HepG2 (cell line): Measurements from ENCODE around the gene NOP9. TPM values are rescaled to one million over a fixed set of nuclear protein-coding genes. Genes with fewer than 3 reads are reported as not detected.

Experiments used
- ATAC-seq: fragments of 200-7000 bp; cut with Tn5 transposase; 3 replicates; pipeline ENCODE4 v1.9.1; 2020; ENCODE audit warnings: mild to moderate bottlenecking, moderate library complexity
- BruUV-seq: library from RNA; stranded (reverse); fragments of 400-500 nt; replicated peaks from 2 replicates; lab custom pipeline; 2021; lab: Mats Ljungman, UMichigan
- CTCF ChIA-PET: fragments of 300-600 bp; formaldehyde crosslinking; extraction: SDS; loops from one replicate; lab custom pipeline; 2021; ENCODE audit warnings: low total read pairs, inconsistent platforms, low intra/inter-chr PET ratio; lab: Yijun Ruan, JAX
- POLR2A ChIA-PET: fragments of 350-600 bp; sonication (Branson Sonifier 250); formaldehyde crosslinking; loops from one replicate; lab custom pipeline; 2020; ENCODE audit warnings: antibody characterized with exemption, inconsistent platforms; lab: Yijun Ruan, JAX
- DNase-seq: peaks from one replicate; pipeline ENCODE4 v3.0.0-alpha.2; 2015; ENCODE audit warnings: low spot score
- FAIRE-seq: peaks from 3 replicates; lab custom pipeline; 2011; peaks lifted over from hg19 to GRCh38; lab: Jason Lieb, UNC
- H2AFZ ChIP-seq: one replicate; pipeline ENCODE4 v1.6.1; 2011; ENCODE audit warnings: low read length, inconsistent platforms
- H3K27ac ChIP-seq: fragments of 300-600 bp; 3 replicates; pipeline ENCODE4 v1.8.0; 2011; ENCODE audit warnings: mixed run types, mild to moderate bottlenecking, mixed read lengths, low read length, inconsistent platforms; ENCODE audit not compliant: insufficient read depth; ENCODE audit errors: extremely low read length
- H3K27me3 ChIP-seq, 2 experiments: fragments of 200-600 bp in 1 of 2; 2 replicates in 1 of 2; 3 replicates in 1 of 2; pipeline versions ENCODE4 v1.6.0 to v1.8.0; 2011; ENCODE audit warnings: low read length in 2 of 2, mild to moderate bottlenecking in 2 of 2, moderate library complexity in 2 of 2, inconsistent platforms in 1 of 2; ENCODE audit not compliant: insufficient read depth in 2 of 2, control insufficient read depth in 1 of 2
- H3K36me3 ChIP-seq, 2 experiments: fragments of 200-600 bp in 1 of 2; replicated peaks in 1 of 2; 2 replicates in 1 of 2; 3 replicates in 1 of 2; pipeline versions ENCODE4 v1.5.1 to v1.8.0; 2011; ENCODE audit warnings: low read length in 2 of 2, inconsistent platforms in 1 of 2; ENCODE audit not compliant: insufficient read depth in 2 of 2, control insufficient read depth in 1 of 2
- H3K4me1 ChIP-seq: 2 replicates; pipeline ENCODE4 v1.5.1; 2012; ENCODE audit warnings: low read length, inconsistent platforms; ENCODE audit not compliant: insufficient read depth
- H3K4me2 ChIP-seq: 2 replicates; pipeline ENCODE4 v1.6.0; 2011; ENCODE audit warnings: low read depth, low read length, inconsistent platforms
- H3K4me3 ChIP-seq, 3 experiments: fragments of 200-600 bp in 1 of 3; sonication (generic), shearing (Covaris generic) in 1 of 3; replicated peaks in 1 of 3; 2 replicates each; pipeline ENCODE4 v1.5.1; 2011 to 2016; ENCODE audit warnings: low read length in 3 of 3, inconsistent platforms in 2 of 3, low read depth in 2 of 3, mild to moderate bottlenecking in 2 of 3, control low read depth in 1 of 3, mixed read lengths in 1 of 3; ENCODE audit not compliant: insufficient read depth in 1 of 3
- H3K79me2 ChIP-seq: one replicate; pipeline ENCODE4 v1.6.1; 2011; ENCODE audit warnings: low read length, inconsistent platforms; ENCODE audit not compliant: insufficient read depth
- H3K9ac ChIP-seq: 2 replicates; pipeline ENCODE4 v1.6.0; 2011; ENCODE audit warnings: mild to moderate bottlenecking, low read depth, low read length, inconsistent platforms; ENCODE audit not compliant: insufficient read depth
- H3K9me3 ChIP-seq: 2 replicates; pipeline ENCODE4 v1.5.1; 2012; ENCODE audit warnings: mild to moderate bottlenecking, low read length
- H4K20me1 ChIP-seq: 2 replicates; pipeline ENCODE4 v1.6.0; 2011; ENCODE audit warnings: inconsistent platforms, mild to moderate bottlenecking, low read length, moderate library complexity; ENCODE audit not compliant: insufficient read depth
- CHCHD3 ChIP-seq: sonication (generic); formaldehyde crosslinking; IDR thresholded peaks from 2 replicates; pipeline ENCODE4 v1.8.0; 2022; ENCODE audit warnings: mild to moderate bottlenecking, missing genetic modification reagents, moderate library complexity
- ELF1 ChIP-seq: sonication (generic); formaldehyde crosslinking; IDR thresholded peaks from 2 replicates; pipeline ENCODE4 v1.4.0; 2020; ENCODE audit warnings: missing genetic modification reagents
- NR3C1 ChIP-seq: sonication (generic); formaldehyde crosslinking; IDR thresholded peaks from 2 replicates; pipeline ENCODE4 v1.4.0; 2020; ENCODE audit warnings: missing genetic modification reagents
- TARDBP ChIP-seq: sonication (generic); formaldehyde crosslinking; IDR thresholded peaks from 2 replicates; pipeline ENCODE4 v1.8.0; 2022; ENCODE audit warnings: mild to moderate bottlenecking, missing genetic modification reagents
- ZNF3 ChIP-seq: IDR thresholded peaks from 2 replicates; pipeline ENCODE4 v1.7.0; 2017; ENCODE audit warnings: inconsistent platforms
- ZNF496 ChIP-seq: sonication (generic); formaldehyde crosslinking; IDR thresholded peaks from 2 replicates; pipeline ENCODE4 v1.8.1; 2023; ENCODE audit warnings: mild to moderate bottlenecking, moderate library complexity, missing genetic modification reagents; ENCODE audit not compliant: insufficient replicate concordance
- ZNF724P ChIP-seq: sonication (generic); formaldehyde crosslinking; IDR thresholded peaks from 2 replicates; pipeline ENCODE4 v1.8.0; 2022; ENCODE audit warnings: missing genetic modification reagents, borderline replicate concordance
- WGBS: methylation state at CpG from one replicate; pipeline ENCODE4 v1.1.6; 2017; ENCODE audit warnings: low lambda C conversion rate; 5-methylcytosine and 5-hydroxymethylcytosine counted together
- in situ Hi-C: cut with HindIII; loops from 2 replicates; pipeline ENCODE4 v1.10.0; 2017; ENCODE audit warnings: low pct_unique_long_range_greater_than_20kb; ENCODE audit not compliant: extremely low pct_ligation_motif_present
- intact Hi-C: fragments of 100-400 bp; cut with micrococcal nuclease; formaldehyde crosslinking; loops from one replicate; pipeline ENCODE4 v1.10.0; 2022; ENCODE audit not compliant: unreplicated experiment
- polyA plus RNA-seq, 8 experiments: library from polyadenylated mRNA; depleted of rRNA in 3 of 8; stranded (reverse) in 7 of 8; unstranded in 1 of 8; fragments of >200 nt; fragmentation: Illumina TruSeq in 4 of 8; extraction: Trizol in 4 of 8; gene quantifications; 2 replicates each; pipeline versions ENCODE4 v1.2.1 to v1.2.3, GENCODE V29; 2011 to 2016; ENCODE audit warnings: low read depth in 4 of 8, missing spikeins in 1 of 8, mixed read lengths in 1 of 8; ENCODE audit not compliant: insufficient read depth in 1 of 8
- total RNA-seq, 5 experiments: library from RNA; depleted of rRNA; stranded (reverse); fragments of >200 nt; fragmentation: Illumina TruSeq; extraction: Trizol; gene quantifications; 2 replicates each; pipeline ENCODE4 v1.2.3, GENCODE V29; 2016; ENCODE audit warnings: low read depth in 1 of 5

The NOP9 gene
- total and polyA plus RNA-seq, 2 of the 13 experiments (the other 11 are each of a cell fraction or from before 2014, with no cell fraction given), result 24.5 to 61.6 TPM

DNA sequence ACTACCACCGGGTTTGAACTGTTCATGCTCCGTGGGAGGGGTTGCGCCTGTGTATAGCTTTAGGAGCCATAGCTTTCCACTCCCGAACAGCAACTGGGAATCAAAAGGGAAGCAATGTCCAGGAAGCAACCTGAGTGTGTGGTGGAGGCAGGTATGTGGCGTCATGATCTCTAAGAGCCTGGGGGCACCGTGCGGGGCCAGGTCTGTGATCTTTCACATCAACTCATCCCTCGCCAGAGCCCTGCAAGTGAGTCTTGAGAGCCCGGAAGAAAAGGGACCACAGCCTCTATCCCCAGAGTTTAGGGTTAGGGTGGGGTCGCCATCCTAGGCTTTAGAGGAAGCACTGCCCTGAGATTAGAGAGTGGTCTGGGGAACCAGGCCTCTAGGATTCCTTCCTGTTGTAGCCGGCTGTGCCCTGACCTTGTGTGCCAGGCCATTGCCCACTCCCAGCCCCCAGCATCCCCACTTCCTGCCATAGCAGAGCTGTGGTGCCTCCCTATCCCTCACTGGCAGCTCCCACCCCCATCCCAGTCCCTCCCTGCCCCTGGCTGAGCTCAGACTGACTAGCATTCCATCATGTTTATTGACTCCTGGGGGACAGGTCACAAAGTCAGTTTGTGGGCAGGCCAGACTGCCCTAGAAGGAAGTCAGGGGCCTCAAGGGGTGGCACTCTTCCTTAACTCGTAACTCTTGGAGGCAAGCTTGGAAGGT, 36.0 kb downstream of the NOP9 start:
- no peak for ATAC-seq
- no peak overlapping the region for H3K27ac ChIP-seq
- H3K9ac ChIP-seq, result no peak overlapping the region
- whole genome bisulfite sequencing, result 55% methylated on average over 12 of the region's 12 CpGs
- no peak for DNase-seq
- H4K20me1 ChIP-seq, result no peaks in the 10 kb centered on the region
- H3K27me3 ChIP-seq, result peaks cover 24 to 87% of the 10 kb centered on the region in 2 experiments
- peaks cover 42% of the 10 kb centered on the region for H3K4me1 ChIP-seq
- intact Hi-C loops (no loop called here), in situ Hi-C loops (no loop called here)
- no peak overlapping the region for H2AFZ ChIP-seq
- H3K9me3 ChIP-seq, result no peaks in the 10 kb centered on the region
- FAIRE-seq, result no peak
- no peaks in the 10 kb centered on the region for H3K79me2 ChIP-seq
- no TSS peak for BruUV-seq
- POLR2A ChIA-PET, result interaction anchor here (0.9 to 2.0 kb wide), 4 partner anchors 91 to 106 kb away, joined by 3 to 7 read pairs (median 4); partner anchors contain the start of genes CBLN3 and KHNYN
- H3K4me3 ChIP-seq, result no peak overlapping the region
- TF ChIP-seq ZNF3 (CRISPR knock-in tag) (peak; percentile 68; the same call in 1 of the 2 replicates), ZNF496 (CRISPR knock-in tag) (no peak), TARDBP (no peak), ELF1 (CRISPR knock-in tag) (no peak), CHCHD3 (CRISPR knock-in tag) (0 out of 2 replicates have a peak, but pooled peaks have one; percentile 53), ZNF724P (CRISPR knock-in tag) (0 out of 2 replicates have a peak, but pooled peaks have one; percentile 21), NR3C1 (CRISPR knock-in tag) (no peak)
- no peak overlapping the region for H3K4me2 ChIP-seq
- no peaks in the 10 kb centered on the region for H3K36me3 ChIP-seq
- CTCF ChIA-PET, result interaction anchor here (2.9 to 10.2 kb wide), 3 partner anchors 31 to 98 kb away, joined by 26 to 235 read pairs (median 30); partner anchors contain the start of genes CBLN3, KHNYN and NFATC4
